OCI-M2 (cell line): Measurements from ENCODE around the gene ASXL3.

Source experiments
- DNase-seq: peaks from one replicate; lab custom pipeline; 2025; ENCODE audit not compliant: unreplicated experiment; lab: John Stamatoyannopoulos, UW

The ASXL3 gene

GRCh38 chr18:33656889-33657448 is 79.0 kb downstream of the ASXL3 start:
- DNase-seq = no peak

- no peak for DNase-seq
Observed at GRCh38 chr18:33660696-33661310, 82.8 kb downstream of the ASXL3 start.

- no peak for DNase-seq
Observed at GRCh38 chr18:33664241-33664874, 86.3 kb downstream of the ASXL3 start.

- no peak for DNase-seq
Observed at GRCh38 chr18:33665187-33665586, 87.2 kb downstream of the ASXL3 start.

GRCh38 chr18:33665641-33666040 is 87.6 kb downstream of the ASXL3 start:
- no peak for DNase-seq

GRCh38 chr18:33666915-33667314 is 88.9 kb downstream of the ASXL3 start:
- no peak for DNase-seq

- DNase-seq = no peak
Observed at GRCh38 chr18:33669589-33669988, 91.6 kb downstream of the ASXL3 start.

GRCh38 chr18:33670029-33670428 is 92.0 kb downstream of the ASXL3 start:
- no peak for DNase-seq

GRCh38 chr18:33673689-33674088 is 95.7 kb downstream of the ASXL3 start:
- no peak for DNase-seq

- no peak for DNase-seq
Observed at GRCh38 chr18:33676593-33676992, 98.6 kb downstream of the ASXL3 start.

- no peak for DNase-seq
Observed at GRCh38 chr18:33677891-33678290, 99.9 kb downstream of the ASXL3 start.

- no peak for DNase-seq
Observed at GRCh38 chr18:33682436-33682835, 104.4 kb downstream of the ASXL3 start.

- DNase-seq = no peak
Observed at GRCh38 chr18:33694593-33694992, 116.6 kb downstream of the ASXL3 start.

GRCh38 chr18:33696332-33697162 is 118.5 kb downstream of the ASXL3 start:
- DNase-seq = no peak

GRCh38 chr18:33697498-33697897 is 119.5 kb downstream of the ASXL3 start:
- no peak for DNase-seq

GRCh38 chr18:33699372-33699771 is 121.4 kb downstream of the ASXL3 start:
- no peak for DNase-seq

GRCh38 chr18:33700513-33700976 is 122.5 kb downstream of the ASXL3 start:
- DNase-seq = no peak

GRCh38 chr18:33702625-33703024 is 124.6 kb downstream of the ASXL3 start:
- DNase-seq = no peak

- DNase-seq = no peak
Observed at GRCh38 chr18:33706391-33706790, 128.4 kb downstream of the ASXL3 start.

GRCh38 chr18:33708876-33709275 is 130.9 kb downstream of the ASXL3 start:
- DNase-seq = no peak

GRCh38 chr18:33710269-33710668 is 132.2 kb downstream of the ASXL3 start:
- no peak for DNase-seq

GRCh38 chr18:33711514-33711913 is 133.5 kb downstream of the ASXL3 start:
- no peak for DNase-seq
